Ascending aorta (tissue), 2 donors: ENCODE data around the gene ZP1. TPM values are rescaled to one million over a fixed set of nuclear protein-coding genes. Genes with fewer than 3 reads are reported as not detected.

Experiments used
- DNase-seq, 2 donors: peaks; one replicate each; pipeline ENCODE4 v3.0.0-alpha.2; 2019; ENCODE audit warnings: low spot score in 2 of 2
- H3K27ac ChIP-seq, 2 donors: fragments of 200-600 bp; sonication (generic); one replicate each; pipeline ENCODE4 v1.5.1; 2016 to 2017; ENCODE audit warnings: mild to moderate bottlenecking in 1 of 2
- H3K27me3 ChIP-seq: fragments of 200-600 bp; sonication (generic); one replicate; pipeline ENCODE4 v1.5.1; 2017
- H3K36me3 ChIP-seq, 2 donors: fragments of 200-600 bp; sonication (generic); one replicate each; pipeline ENCODE4 v1.5.1; 2016
- H3K4me1 ChIP-seq, 2 donors: fragments of 200-600 bp; sonication (generic); one replicate each; pipeline ENCODE4 v1.5.1; 2016 to 2017; ENCODE audit warnings: mild to moderate bottlenecking in 1 of 2
- H3K4me3 ChIP-seq, 2 donors: fragments of 200-600 bp; sonication (generic); one replicate each; pipeline ENCODE4 v1.5.1; 2016 to 2017; ENCODE audit warnings: mild to moderate bottlenecking in 1 of 2
- H3K9me3 ChIP-seq, 2 donors: fragments of 200-600 bp; sonication (generic); one replicate each; pipeline ENCODE4 v1.5.1; 2016
- intact Hi-C: fragments of 100-400 bp; cut with DNase I; formaldehyde crosslinking; loops from one replicate; pipeline ENCODE4 v1.15.1; 2023
- total RNA-seq: library from RNA; depleted of rRNA; stranded (reverse); fragments of >200 nt; gene quantifications from one replicate; pipeline ENCODE4 v1.1.0, GENCODE V29; 2016
- TF ChIP-seq, protein P1 (sequence below), 3 experiments: fragments of 200-600 bp in 2 of 3; fragments of 450-650 bp in 1 of 3; sonication (generic) in 2 of 3; IDR thresholded peaks; one replicate each; pipeline ENCODE4 v1.5.1; 2016 to 2019; ENCODE audit warnings: antibody characterized with exemption in 3 of 3, mild to moderate bottlenecking in 1 of 3, moderate library complexity in 1 of 3

The ZP1 gene
- total RNA-seq, 1 donor from 2014 or later: not detected

DNA sequence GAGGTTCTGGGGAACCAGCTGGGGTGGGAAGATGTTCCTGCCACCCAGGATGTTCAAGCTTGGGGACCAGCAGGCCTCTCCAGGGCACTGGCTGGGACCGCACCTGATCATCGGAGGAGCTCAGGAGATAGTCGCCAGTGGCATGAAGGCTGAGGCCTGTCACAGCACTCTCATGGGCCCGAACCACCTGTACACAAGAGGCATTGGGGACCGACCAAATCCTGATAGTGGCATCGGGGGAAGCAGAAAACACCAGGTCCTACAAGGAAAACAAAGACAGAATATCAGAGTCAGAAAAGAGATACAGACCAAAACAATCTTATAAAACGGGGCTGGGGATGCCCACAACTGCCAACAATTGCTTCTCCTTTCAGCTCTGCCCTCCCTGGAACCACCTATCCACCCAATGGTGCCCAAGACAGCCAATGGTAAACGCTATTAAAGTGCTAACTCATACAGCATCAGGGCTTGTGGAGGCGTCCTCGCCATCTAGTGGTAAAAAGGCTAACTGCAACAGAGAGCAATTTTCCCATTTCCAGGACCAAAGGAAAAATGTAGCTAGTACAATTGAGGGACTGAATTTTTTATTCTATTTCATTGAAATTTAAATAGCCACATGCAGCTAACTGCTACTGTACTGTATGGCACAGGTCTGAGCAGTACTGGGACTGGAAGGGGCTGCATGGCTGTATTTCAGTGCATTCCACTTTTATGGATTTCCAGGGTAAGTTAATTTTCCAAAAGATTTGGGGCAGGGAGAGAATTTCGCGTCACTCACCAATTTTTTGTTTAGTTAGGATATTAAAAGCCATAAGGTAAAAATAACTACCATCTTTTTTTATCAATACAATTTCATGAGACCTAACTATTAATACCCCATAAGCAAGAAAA, 31.9 kb downstream of the ZP1 start:
- H3K36me3 ChIP-seq: peaks cover 78 to 86% of the 10 kb centered on the region in 2 donors
- no peak for DNase-seq
- H3K4me1 ChIP-seq: no peaks in the 10 kb centered on the region
- H3K4me3 ChIP-seq: no peak overlapping the region
- H3K9me3 ChIP-seq: no peaks in the 10 kb centered on the region
- intact Hi-C loops: loop anchor here (1.0 to 5.0 kb wide), 2 partner anchors 68 to 122 kb away; no protein-coding TSS in a partner anchor
- no peaks in the 10 kb centered on the region for H3K27me3 ChIP-seq
- H3K27ac ChIP-seq: no peak overlapping the region
- TF ChIP-seq, protein P1, sequence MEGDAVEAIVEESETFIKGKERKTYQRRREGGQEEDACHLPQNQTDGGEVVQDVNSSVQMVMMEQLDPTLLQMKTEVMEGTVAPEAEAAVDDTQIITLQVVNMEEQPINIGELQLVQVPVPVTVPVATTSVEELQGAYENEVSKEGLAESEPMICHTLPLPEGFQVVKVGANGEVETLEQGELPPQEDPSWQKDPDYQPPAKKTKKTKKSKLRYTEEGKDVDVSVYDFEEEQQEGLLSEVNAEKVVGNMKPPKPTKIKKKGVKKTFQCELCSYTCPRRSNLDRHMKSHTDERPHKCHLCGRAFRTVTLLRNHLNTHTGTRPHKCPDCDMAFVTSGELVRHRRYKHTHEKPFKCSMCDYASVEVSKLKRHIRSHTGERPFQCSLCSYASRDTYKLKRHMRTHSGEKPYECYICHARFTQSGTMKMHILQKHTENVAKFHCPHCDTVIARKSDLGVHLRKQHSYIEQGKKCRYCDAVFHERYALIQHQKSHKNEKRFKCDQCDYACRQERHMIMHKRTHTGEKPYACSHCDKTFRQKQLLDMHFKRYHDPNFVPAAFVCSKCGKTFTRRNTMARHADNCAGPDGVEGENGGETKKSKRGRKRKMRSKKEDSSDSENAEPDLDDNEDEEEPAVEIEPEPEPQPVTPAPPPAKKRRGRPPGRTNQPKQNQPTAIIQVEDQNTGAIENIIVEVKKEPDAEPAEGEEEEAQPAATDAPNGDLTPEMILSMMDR (IDR thresholded peaks at IDR 0.05): peak; percentile 70 to 97 (median 95)

DNA sequence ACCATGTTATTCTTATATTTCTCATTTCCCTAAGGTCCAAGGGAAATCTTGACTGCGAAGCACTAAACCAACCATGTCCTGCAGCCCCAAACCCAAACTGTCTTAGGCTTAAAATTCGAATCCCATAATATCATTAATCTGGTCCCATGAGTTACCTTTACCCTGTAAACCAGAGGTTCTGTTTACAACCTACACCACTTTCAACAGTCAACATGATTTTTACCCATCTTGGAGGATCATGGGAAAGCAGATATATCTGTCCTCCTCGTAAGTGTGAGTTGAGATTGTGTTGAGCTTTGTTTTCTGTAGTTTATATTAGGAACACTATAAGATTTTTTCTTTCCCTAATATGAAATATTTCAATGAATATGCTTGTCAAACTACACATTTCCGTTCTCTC, 32.6 kb downstream of the ZP1 start:
- peaks cover 1 to 4% of the 10 kb centered on the region in 2 donors for H3K4me1 ChIP-seq
- peaks cover 71 to 79% of the 10 kb centered on the region in 2 donors for H3K36me3 ChIP-seq
- H3K27ac ChIP-seq: no peak overlapping the region
- no peak for DNase-seq
- no peak overlapping the region for H3K4me3 ChIP-seq
- TF ChIP-seq, protein P1 (IDR thresholded peaks at IDR 0.05): no peak
- no peaks in the 10 kb centered on the region for H3K27me3 ChIP-seq
- no peaks in the 10 kb centered on the region for H3K9me3 ChIP-seq
- intact Hi-C loops: loop anchor here (1.0 to 5.0 kb wide), 2 partner anchors 69 to 123 kb away; no protein-coding TSS in a partner anchor

DNA sequence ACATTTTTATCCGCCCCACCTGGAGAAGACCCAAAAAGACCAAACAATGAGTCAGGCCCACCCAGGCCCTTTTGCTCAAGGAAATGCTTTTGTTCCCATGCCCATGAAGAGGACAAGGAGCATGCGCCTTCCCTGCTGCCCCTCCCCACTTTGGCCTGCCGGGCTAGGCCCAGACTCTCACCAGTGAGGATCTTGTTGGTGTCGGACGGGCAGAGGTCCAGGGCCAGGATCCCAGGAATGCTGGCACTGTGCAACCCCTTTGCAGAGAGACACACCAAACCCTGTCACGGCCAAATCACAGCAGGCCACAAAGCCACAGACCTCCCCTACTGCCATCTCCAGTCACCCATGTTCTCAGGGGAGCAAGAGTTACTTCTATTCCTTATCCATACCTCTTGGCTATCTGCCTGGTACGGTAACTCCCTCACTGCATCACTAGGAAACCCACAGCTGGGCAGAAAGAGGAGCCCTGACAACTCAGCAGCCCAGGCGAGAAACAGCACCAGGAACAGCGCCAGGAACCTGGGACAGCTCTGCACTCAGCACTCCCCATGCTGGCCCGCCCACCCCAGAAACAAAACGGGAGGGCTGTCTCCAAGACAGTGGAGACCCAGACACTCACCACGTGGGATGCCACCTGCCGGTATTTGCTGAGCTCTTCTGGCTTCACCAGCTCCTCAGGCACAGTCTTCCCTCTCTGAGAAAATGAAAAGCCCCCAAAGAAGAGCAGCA, 33.5 kb downstream of the ZP1 start:
- no peak for DNase-seq
- peaks cover 64 to 70% of the 10 kb centered on the region in 2 donors for H3K36me3 ChIP-seq
- no peak overlapping the region for H3K27ac ChIP-seq
- no peak overlapping the region for H3K4me3 ChIP-seq
- no peaks in the 10 kb centered on the region for H3K9me3 ChIP-seq
- peaks cover 3 to 13% of the 10 kb centered on the region in 2 donors for H3K4me1 ChIP-seq
- TF ChIP-seq, protein P1 (IDR thresholded peaks at IDR 0.05): no peak
- H3K27me3 ChIP-seq: no peaks in the 10 kb centered on the region
- intact Hi-C loops: no loop called here

DNA sequence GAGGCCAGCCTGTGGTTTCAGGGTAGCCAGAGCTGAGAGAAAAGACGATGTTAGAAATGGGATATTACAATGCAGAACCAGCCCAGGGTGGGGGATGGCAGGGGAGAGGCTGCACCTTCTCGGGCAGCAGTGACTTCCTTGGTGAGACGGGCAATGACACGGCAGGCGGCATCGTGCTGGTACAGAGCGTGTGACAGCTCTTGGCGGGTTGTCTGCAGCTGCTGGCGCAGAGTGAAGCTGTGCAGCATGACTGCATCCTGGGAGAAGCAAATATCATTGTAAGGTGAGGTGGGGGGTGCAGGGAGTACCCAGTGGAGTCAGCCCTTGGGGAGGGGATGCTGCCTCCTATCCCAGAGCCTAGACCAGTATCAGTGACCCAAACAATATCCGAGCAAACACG, 35.3 kb downstream of the ZP1 start:
- peaks cover 48 to 53% of the 10 kb centered on the region in 2 donors for H3K36me3 ChIP-seq
- intact Hi-C loops: no loop called here
- TF ChIP-seq, protein P1 (IDR thresholded peaks at IDR 0.05): no peak

DNA sequence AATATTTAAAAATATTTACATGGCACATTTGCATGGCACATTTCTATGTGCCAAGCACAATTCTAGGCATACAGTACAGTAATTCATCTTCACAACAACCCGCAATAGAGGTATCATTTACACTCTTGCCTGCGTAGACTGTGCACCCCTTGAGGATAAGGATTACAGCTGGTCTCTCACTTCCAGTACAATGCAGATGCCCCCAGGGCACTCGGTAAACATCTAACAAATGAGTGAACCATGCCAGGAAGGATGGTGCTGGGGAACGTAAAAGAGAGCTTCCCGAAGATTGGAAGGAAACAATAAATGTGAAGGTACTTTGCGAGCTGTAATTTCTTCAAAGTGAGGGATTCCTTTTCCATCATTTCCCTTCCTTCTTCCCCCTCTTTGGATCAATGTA, 37.7 kb downstream of the ZP1 start:
- H3K36me3 ChIP-seq: peaks cover 28 to 38% of the 10 kb centered on the region in 2 donors
- TF ChIP-seq, protein P1 (IDR thresholded peaks at IDR 0.05): no peak
- intact Hi-C loops: loop anchor here (5.0 kb wide), 2 partner anchors 1288 to 1343 kb away; partner anchors contain the start of gene OSBP
- DNase-seq: no peak
- H3K4me3 ChIP-seq: peak overlapping the region; percentile 98 to 99
- H3K9me3 ChIP-seq: no peaks in the 10 kb centered on the region
- H3K4me1 ChIP-seq: peaks cover 6 to 18% of the 10 kb centered on the region in 2 donors
- H3K27ac ChIP-seq: peak overlapping the region; percentile 10 to 97
- H3K27me3 ChIP-seq: no peaks in the 10 kb centered on the region

More for the DNA sequence above, 35.3 kb downstream of the ZP1 start:
- Histone ChIP-seq H3K4me1 (peaks cover 6 to 18% of the 10 kb centered on the region in 2 donors), H3K9me3 (no peaks in the 10 kb centered on the region), H3K27ac (no peak overlapping the region), H3K27me3 (no peaks in the 10 kb centered on the region), H3K4me3 (no peak overlapping the region)
- no peak for DNase-seq
